ENCODE results near the gene DRG2.

- no peak for TF ChIP-seq FOXK2 (IDR thresholded peaks at IDR 0.05)
- TF ChIP-seq NFRKB (IDR thresholded peaks at IDR 0.05): no peak
- no peak for TF ChIP-seq SUZ12 (IDR thresholded peaks at IDR 0.05)
- TF ChIP-seq ELF4 (IDR thresholded peaks at IDR 0.05): no peak
- no peak for TF ChIP-seq TARDBP (IDR thresholded peaks at IDR 0.05)
- TF ChIP-seq FOXA1 (IDR thresholded peaks at IDR 0.05): no peak
- no peak for TF ChIP-seq LEF1 (IDR thresholded peaks at IDR 0.05; ENCODE audit: borderline replicate concordance)
These were observed 44.3 kb upstream of the DRG2 start for GRCh38 chr17:18043491-18043890.

All from HEK293T (cell line).